SKM-1 treated with dmso at 0.1 percent for 144 hours (cell line): ENCODE measurements around the gene BAHCC1.
A peak's percentile ranks its signal among the peaks of the same experiment; 100 is the strongest.

Experiments used
- DNase-seq: peaks from one replicate; lab custom pipeline; 2025; ENCODE audit not compliant: unreplicated experiment; lab: John Stamatoyannopoulos, UW

The BAHCC1 gene

DNA sequence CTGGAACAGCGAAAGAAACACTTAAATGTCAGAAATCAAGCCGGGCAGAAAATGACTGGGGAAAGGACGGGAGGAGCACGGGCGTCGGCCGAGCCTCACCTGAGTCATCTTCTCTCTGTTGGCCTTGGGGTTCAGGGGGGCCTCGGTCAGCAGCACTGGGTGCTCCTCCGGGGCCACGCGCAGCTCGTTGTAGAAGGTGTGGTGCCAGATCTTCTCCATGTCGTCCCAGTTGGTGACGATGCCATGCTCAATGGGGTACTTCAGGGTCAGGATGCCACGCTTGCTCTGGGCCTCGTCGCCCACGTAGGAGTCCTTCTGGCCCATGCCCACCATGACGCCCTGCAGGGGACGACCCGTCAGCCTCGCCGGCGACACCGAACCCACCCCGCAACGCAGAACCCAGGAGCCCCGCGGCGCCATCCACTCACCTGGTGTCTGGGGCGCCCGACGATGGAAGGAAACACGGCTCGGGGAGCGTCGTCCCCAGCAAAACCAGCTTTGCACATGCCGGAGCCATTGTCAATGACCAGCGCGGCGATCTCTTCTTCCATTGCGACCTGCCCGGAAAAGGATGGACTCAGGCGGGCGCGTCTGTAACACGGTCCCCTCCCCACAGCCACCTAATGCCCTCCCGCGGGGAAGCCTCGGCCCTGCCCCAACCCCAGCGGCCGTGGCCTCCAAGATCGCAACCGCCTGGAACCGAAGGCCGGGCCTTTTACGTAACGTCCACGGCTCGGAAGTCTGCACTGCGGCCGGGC lies 116.7 kb downstream of the BAHCC1 start:
- DNase-seq = no peak

DNA sequence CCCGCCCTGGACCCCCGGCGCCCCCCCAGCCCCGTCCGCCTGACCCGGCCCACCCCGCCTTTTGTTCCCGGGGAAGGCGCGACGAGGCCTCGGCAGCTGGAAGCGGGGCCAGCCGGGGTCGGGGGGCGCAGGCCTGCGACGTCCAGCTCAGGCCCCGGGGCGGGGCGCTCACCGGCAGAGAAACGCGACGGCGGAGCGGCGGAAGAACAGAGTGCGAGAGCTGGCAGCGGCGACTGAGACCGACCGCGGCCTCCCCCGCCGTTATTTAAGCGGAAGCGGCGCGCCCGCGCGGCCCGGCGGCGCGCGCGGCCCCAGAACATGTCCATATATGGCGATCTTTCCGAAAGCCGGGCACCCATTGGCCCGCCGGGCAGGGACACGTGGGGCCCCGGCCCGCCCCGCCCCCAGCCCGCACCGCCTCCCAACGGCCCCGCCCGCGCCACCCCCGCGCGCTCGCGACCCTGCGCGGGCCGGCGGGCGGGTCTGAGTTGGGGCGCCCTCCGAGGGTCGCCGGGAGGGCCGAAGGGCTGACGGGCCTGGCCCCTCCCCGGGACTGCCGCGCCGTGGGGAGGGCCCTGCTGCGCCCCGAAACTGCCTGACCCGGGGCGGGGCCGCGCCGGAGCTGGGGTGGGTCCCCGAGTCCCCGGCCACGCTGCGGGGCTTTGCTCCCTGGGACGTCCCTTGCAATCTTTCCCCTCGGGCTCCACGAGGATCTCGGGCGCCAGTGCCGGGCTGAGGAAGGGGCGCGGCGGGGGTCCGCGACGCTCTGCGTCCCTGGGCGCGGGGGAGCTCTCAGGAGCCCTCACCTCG lies 117.5 kb downstream of the BAHCC1 start, which contains the start of gene ACTG1:
ACTG1 (minus strand) TSS at position 238 of the 810 bp plus-strand sequence. CDS start 445 bp downstream, outside the sequence.
- DNase-seq = peak; percentile 84

DNA sequence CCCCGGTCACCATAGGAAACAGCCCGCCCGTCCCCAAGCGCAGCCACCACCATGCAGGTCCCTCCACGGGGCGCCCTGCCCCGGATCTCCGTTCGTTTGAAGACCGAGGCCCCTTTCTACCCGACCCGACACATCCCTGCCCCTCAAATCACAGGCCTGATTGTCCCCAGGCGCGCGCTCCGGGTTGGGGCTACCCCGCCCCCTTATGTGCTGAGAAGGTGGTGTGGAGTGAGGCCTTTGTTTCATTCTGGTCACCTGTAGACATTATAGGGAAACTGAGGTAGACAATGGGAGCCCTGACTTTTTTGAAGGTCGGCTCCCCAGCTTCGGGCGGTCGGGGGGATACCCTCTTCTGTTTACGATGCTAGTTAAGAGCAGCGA lies 118.1 kb downstream of the BAHCC1 start:
- DNase-seq = no peak

DNA sequence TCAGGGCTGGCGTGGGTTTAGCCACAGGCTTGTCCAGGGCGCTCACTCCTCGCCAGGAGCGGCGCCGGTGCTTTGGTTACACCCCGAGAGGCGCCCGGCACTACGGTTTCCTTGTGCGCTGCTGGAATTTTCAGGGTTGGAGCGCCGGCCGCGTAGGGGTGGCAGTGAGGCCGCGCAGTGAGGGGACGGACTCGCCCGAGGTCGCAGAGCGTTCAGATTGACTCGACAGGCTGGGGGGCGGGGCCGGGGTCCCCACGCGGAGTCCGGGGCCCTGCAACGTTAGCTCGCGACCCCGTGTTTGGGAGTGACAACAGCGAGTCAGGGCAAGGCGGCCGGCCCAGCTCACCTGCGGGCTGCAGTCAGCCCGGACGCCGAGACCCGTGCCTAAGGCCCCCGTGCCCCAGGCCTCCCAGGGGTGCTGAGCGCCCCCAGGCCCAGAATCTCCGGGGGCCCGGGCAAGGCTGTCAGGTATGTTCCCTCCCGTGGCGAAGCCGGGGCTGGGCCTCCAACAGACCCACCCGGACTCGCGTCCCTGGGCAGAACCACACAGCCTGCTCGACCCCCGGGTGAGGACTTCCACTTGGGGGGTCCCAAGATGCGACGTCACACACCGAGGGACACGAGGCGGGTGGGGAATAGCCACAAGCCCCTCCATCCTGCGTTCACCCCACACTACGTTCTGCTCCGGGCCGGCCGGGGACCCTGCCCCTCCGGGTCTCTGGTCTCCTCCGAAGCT lies 118.7 kb downstream of the BAHCC1 start:
- DNase-seq = no peak

DNA sequence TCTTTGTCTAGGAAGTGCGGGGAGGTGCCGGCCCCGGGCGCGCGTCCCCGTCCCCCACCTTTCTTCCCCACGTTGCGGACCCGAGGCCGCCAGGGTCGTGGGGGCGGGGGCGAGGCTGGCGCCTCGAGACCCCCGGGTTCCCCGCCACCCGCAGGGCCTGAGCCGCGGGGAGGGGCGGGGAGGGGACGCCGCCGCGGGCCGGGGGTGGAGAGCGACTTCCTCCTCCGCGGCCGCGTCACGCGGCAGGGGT lies 119.2 kb downstream of the BAHCC1 start:
- DNase-seq = no peak

DNA sequence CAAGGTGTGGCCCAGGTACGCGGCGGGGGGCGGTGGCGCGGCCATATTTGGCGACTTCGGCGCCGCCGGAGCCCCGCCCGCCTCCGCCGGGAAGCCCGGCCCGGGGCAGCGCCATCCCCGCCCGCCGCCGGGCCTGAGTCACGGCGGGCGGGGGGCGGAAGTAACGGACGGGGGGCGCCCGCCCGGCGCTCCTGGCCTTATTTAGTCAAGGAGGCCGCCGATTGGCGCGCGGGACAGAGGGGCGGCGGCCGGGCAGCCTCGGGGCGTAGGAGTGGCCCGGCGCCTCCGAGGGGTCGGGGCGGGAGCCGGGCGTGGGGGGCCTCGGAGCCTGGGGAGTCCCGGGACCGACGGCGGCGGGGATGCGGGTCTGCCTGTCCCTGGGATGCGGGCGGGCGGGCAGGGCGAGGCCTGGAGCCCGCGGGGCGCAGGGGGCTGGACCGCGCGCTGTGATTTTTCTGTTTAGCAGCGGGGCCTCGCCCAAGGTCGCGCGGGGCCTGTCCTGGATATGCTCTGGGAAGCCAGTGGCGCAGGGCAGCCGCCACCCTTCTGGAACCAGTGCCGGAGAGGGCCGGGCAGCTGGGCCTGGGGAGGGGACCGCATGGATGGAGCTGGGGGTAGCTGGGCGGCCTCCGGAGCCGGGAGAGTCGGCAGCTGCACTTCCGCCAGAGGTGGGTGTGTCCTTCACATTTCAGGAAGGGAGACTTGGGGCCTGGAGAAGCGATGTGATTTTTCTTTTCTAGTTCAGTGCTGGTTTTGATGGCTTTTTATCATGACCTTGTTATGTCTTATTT lies 119.7 kb downstream of the BAHCC1 start:
- DNase-seq = peak; percentile 37

DNA sequence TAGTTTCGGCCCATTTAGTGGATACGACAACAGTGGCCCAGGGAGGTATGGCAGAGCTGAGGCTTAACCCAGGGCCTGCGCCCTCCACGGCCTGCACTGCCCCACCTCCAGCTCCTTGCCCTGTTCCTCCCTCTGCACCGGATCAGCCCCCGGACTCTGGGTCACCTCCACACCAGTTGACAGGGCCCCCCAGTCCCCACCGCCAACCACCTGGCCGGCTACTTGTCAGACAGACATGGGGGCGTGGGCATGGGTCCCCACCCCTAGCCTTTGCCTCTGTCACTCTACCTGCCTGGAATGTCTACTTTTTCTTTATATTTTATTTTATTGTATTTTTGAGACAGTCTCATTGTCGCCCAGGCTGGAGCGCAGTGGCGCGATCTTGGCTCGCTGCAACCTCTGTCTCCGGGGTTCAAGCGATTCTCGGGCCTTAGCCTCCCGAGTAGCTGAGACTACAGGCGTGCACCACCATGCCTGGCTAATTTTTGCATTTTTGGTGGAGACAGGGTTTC lies 120.3 kb downstream of the BAHCC1 start:
- no peak for DNase-seq
